ENCODE measurements around the gene PPARD.

DNA sequence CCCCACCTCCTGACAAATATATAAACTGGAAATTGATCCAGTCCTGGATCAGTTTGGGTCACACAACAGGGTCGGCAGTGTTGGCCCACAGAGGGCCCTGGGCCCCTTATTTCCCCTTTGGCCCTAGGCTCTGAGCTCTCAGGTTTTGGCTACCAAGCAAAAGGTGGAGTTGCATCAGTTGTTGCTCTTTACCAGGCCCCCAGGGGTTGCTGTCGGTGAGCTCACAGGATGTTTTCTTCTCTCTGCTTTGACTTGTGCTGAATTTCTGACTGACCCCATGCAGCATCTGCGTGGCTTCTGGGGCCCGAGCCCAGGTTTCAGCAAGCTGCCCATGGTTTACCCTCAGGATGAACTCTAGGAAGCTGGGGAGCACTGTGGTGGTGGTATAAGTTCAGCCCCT is 44.6 kb downstream of the PPARD start:
- TF ChIP-seq, protein P1, sequence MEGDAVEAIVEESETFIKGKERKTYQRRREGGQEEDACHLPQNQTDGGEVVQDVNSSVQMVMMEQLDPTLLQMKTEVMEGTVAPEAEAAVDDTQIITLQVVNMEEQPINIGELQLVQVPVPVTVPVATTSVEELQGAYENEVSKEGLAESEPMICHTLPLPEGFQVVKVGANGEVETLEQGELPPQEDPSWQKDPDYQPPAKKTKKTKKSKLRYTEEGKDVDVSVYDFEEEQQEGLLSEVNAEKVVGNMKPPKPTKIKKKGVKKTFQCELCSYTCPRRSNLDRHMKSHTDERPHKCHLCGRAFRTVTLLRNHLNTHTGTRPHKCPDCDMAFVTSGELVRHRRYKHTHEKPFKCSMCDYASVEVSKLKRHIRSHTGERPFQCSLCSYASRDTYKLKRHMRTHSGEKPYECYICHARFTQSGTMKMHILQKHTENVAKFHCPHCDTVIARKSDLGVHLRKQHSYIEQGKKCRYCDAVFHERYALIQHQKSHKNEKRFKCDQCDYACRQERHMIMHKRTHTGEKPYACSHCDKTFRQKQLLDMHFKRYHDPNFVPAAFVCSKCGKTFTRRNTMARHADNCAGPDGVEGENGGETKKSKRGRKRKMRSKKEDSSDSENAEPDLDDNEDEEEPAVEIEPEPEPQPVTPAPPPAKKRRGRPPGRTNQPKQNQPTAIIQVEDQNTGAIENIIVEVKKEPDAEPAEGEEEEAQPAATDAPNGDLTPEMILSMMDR (IDR thresholded peaks at IDR 0.05 in 4 of 5, conservative IDR thresholded peaks at IDR 0.05 in 1 of 5): no peak
- no peak for TF ChIP-seq POLR2A (IDR thresholded peaks at IDR 0.05)

Data from gastrocnemius medialis (tissue), 4 donors.